Panc1 (cell line): ENCODE data around the gene NSUN2.

Experiments used
- POLR2AphosphoS5 ChIP-seq: IDR thresholded peaks from 2 replicates; pipeline ENCODE4 v1.6.1; 2012; ENCODE audit warnings: mild to moderate bottlenecking, low read depth, low read length, moderate library complexity
- TF ChIP-seq, protein P1 (sequence below): fragments of 450-650 bp; IDR thresholded peaks from 2 replicates; pipeline ENCODE4 v1.5.1; 2017; ENCODE audit warnings: mild to moderate bottlenecking

DNA sequence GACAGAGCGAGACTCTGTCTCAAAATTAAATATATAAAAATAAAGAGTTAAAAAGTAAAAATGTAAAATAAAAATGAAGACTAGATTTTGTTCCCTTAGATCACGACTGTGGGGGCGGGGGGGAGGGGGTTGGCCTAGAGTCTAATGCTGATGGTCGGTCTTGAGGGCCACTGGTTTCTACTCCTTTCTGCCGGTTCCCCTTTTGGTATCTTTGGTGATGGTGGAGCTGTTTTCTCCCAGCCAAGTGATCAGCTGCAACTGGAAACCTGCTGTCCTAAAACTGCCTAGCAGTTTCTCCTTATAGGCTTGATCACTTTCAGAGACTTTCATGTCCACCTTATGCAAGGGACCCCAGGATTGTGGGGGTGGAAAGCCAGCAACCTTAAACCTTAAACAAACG lies 1.5 kb upstream of the NSUN2 start:
- TF ChIP-seq, protein P1, sequence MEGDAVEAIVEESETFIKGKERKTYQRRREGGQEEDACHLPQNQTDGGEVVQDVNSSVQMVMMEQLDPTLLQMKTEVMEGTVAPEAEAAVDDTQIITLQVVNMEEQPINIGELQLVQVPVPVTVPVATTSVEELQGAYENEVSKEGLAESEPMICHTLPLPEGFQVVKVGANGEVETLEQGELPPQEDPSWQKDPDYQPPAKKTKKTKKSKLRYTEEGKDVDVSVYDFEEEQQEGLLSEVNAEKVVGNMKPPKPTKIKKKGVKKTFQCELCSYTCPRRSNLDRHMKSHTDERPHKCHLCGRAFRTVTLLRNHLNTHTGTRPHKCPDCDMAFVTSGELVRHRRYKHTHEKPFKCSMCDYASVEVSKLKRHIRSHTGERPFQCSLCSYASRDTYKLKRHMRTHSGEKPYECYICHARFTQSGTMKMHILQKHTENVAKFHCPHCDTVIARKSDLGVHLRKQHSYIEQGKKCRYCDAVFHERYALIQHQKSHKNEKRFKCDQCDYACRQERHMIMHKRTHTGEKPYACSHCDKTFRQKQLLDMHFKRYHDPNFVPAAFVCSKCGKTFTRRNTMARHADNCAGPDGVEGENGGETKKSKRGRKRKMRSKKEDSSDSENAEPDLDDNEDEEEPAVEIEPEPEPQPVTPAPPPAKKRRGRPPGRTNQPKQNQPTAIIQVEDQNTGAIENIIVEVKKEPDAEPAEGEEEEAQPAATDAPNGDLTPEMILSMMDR, result no peak
- TF ChIP-seq POLR2AphosphoS5, result no peak
